SJCRH30 (cell line): Measurements from ENCODE around the gene TYROBP. TPM values are rescaled to one million over a fixed set of nuclear protein-coding genes. Genes with fewer than 3 reads are reported as not detected.
A peak's percentile ranks its signal among the peaks of the same experiment; 100 is the strongest.
"Not testable (repeated sequence)": the region's sequence is repeated elsewhere in the genome, so short reads cannot be mapped to it uniquely, and the experiment has no call there.

ENCODE experiments used
- DNase-seq, 2 experiments: peaks; one replicate each; pipeline ENCODE4 v3.0.0-alpha.2; 2015 to 2020
- H3K27ac ChIP-seq: fragments of 250-450 bp; sonication (Bioruptor Pico); 2 replicates; pipeline ENCODE4 v1.5.1; 2020; ENCODE audit warnings: mild to moderate bottlenecking, moderate library complexity
- H3K27me3 ChIP-seq: fragments of 250-450 bp; sonication (Bioruptor Pico); 2 replicates; pipeline ENCODE4 v1.5.1; 2020; ENCODE audit warnings: mild to moderate bottlenecking, moderate library complexity
- H3K36me3 ChIP-seq: fragments of 250-450 bp; sonication (Bioruptor Pico); 2 replicates; pipeline ENCODE4 v1.5.1; 2020; ENCODE audit warnings: mild to moderate bottlenecking, moderate library complexity
- H3K4me1 ChIP-seq: fragments of 250-450 bp; sonication (Bioruptor Pico); 2 replicates; pipeline ENCODE4 v1.5.1; 2020; ENCODE audit warnings: mild to moderate bottlenecking, moderate library complexity
- H3K4me3 ChIP-seq: fragments of 250-450 bp; sonication (Bioruptor Pico); 2 replicates; pipeline ENCODE4 v1.5.1; 2020; ENCODE audit warnings: mild to moderate bottlenecking, moderate library complexity
- H3K9me3 ChIP-seq: fragments of 250-450 bp; sonication (Bioruptor Pico); replicated peaks from 2 replicates; pipeline ENCODE4 v1.5.1; 2020; ENCODE audit warnings: mild to moderate bottlenecking, moderate library complexity
- total RNA-seq: library from RNA; depleted of rRNA; stranded (reverse); fragments of >200 nt; shearing (Covaris generic); gene quantifications from 2 replicates; pipeline ENCODE4 v1.2.3, GENCODE V29; 2014

Gene TYROBP
- total RNA-seq, 1 experiment from 2014 or later: not detected

- Histone ChIP-seq H3K4me1 (peaks cover 9% of the 10 kb centered on the region), H3K27me3 (peaks cover 4% of the 10 kb centered on the region; the same call in 1 of the 2 replicates), H3K27ac (no peak overlapping the region), H3K36me3 (no peaks in the 10 kb centered on the region), H3K9me3 (no peaks in the 10 kb centered on the region), H3K4me3 (no peak overlapping the region)
- DNase-seq: no peak
Measured at GRCh38 chr19:35913589-35913988, 5.5 kb upstream of the TYROBP start.

GRCh38 chr19:35911790-35912189, 3.7 kb upstream of the TYROBP start:
- Histone ChIP-seq H3K4me1 (peaks cover 9% of the 10 kb centered on the region), H3K4me3 (no peak overlapping the region), H3K9me3 (no peaks in the 10 kb centered on the region), H3K27me3 (peaks cover 4% of the 10 kb centered on the region; the same call in 1 of the 2 replicates), H3K27ac (no peak overlapping the region), H3K36me3 (no peaks in the 10 kb centered on the region)
- no peak for DNase-seq

GRCh38 chr19:35911173-35911572, 3.1 kb upstream of the TYROBP start:
- Histone ChIP-seq H3K9me3 (no peaks in the 10 kb centered on the region), H3K36me3 (no peaks in the 10 kb centered on the region), H3K4me1 (peaks cover 9% of the 10 kb centered on the region), H3K27ac (no peak overlapping the region), H3K27me3 (peaks cover 4% of the 10 kb centered on the region; the same call in 1 of the 2 replicates), H3K4me3 (no peak overlapping the region)
- DNase-seq: no peak

GRCh38 chr19:35910355-35910754, 2.3 kb upstream of the TYROBP start:
- H3K27me3 ChIP-seq, H3K27ac ChIP-seq, DNase-seq, H3K9me3 ChIP-seq, H3K4me1 ChIP-seq, H3K4me3 ChIP-seq, H3K36me3 ChIP-seq: not testable (repeated sequence)

- no peak overlapping the region for H3K4me3 ChIP-seq
- DNase-seq: no peak
- peaks cover 13% of the 10 kb centered on the region for H3K4me1 ChIP-seq
- H3K9me3 ChIP-seq: no peaks in the 10 kb centered on the region
- peaks cover 4% of the 10 kb centered on the region; the same call in 1 of the 2 replicates for H3K27me3 ChIP-seq
- H3K27ac ChIP-seq: no peak overlapping the region
- no peaks in the 10 kb centered on the region for H3K36me3 ChIP-seq
Measured at GRCh38 chr19:35909684-35910035, 1.6 kb upstream of the TYROBP start.

GRCh38 chr19:35908973-35909683, 1.0 kb upstream of the TYROBP start:
- no peak overlapping the region for H3K27ac ChIP-seq
- peaks cover 4% of the 10 kb centered on the region; the same call in 1 of the 2 replicates for H3K27me3 ChIP-seq
- H3K4me3 ChIP-seq: no peak overlapping the region

GRCh38 chr19:35907377-35907745, 734 bp downstream of the TYROBP start:
- no peak for DNase-seq
- Histone ChIP-seq H3K36me3 (no peaks in the 10 kb centered on the region), H3K27ac (no peak overlapping the region), H3K4me3 (no peak overlapping the region), H3K9me3 (no peaks in the 10 kb centered on the region), H3K27me3 (peaks cover 4% of the 10 kb centered on the region; the same call in 1 of the 2 replicates), H3K4me1 (peaks cover 15% of the 10 kb centered on the region)

More at GRCh38 chr19:35908973-35909683, 1.0 kb upstream of the TYROBP start:
- H3K4me1 ChIP-seq: peaks cover 13% of the 10 kb centered on the region
- peak; percentile 63 to 71 for DNase-seq
- H3K36me3 ChIP-seq: no peaks in the 10 kb centered on the region
- no peaks in the 10 kb centered on the region for H3K9me3 ChIP-seq

- no peaks in the 10 kb centered on the region for H3K9me3 ChIP-seq
- H3K27ac ChIP-seq: no peak overlapping the region
- H3K4me3 ChIP-seq: no peak overlapping the region
- H3K27me3 ChIP-seq: peaks cover 4% of the 10 kb centered on the region; the same call in 1 of the 2 replicates
- no peaks in the 10 kb centered on the region for H3K36me3 ChIP-seq
- peaks cover 26% of the 10 kb centered on the region for H3K4me1 ChIP-seq
- DNase-seq: peak in 1 of 2 experiments; percentile 50
Measured at GRCh38 chr19:35905178-35905727, 2.8 kb downstream of the TYROBP start.

GRCh38 chr19:35904311-35905068, 3.6 kb downstream of the TYROBP start:
- H3K4me3 ChIP-seq: no peak overlapping the region
- H3K4me1 ChIP-seq: peaks cover 24% of the 10 kb centered on the region
- DNase-seq: no peak
- peaks cover 4% of the 10 kb centered on the region; the same call in 1 of the 2 replicates for H3K27me3 ChIP-seq
- no peaks in the 10 kb centered on the region for H3K9me3 ChIP-seq
- no peak overlapping the region for H3K27ac ChIP-seq
- H3K36me3 ChIP-seq: no peaks in the 10 kb centered on the region

- H3K9me3 ChIP-seq: no peaks in the 10 kb centered on the region
- H3K27ac ChIP-seq: no peak overlapping the region
- DNase-seq: peak; percentile 88
- H3K4me3 ChIP-seq: peak overlapping the region; percentile 38
- H3K36me3 ChIP-seq: no peaks in the 10 kb centered on the region
- no peaks in the 10 kb centered on the region for H3K27me3 ChIP-seq
- peaks cover 18% of the 10 kb centered on the region for H3K4me1 ChIP-seq
Measured at GRCh38 chr19:35903550-35904179, 4.4 kb downstream of the TYROBP start.

GRCh38 chr19:35902870-35903475, 5.1 kb downstream of the TYROBP start:
- Histone ChIP-seq H3K9me3 (no peaks in the 10 kb centered on the region), H3K36me3 (peaks cover 1% of the 10 kb centered on the region; the same call in 1 of the 2 replicates), H3K4me3 (peak overlapping the region; percentile 38), H3K27me3 (no peaks in the 10 kb centered on the region), H3K27ac (no peak overlapping the region), H3K4me1 (peaks cover 18% of the 10 kb centered on the region)
- DNase-seq: no peak

- Histone ChIP-seq H3K27ac (no peak within 1 kb of the TSS), H3K36me3 (peaks cover 4% of the 10 kb centered on the region; the same call in 1 of the 2 replicates), H3K9me3 (no peaks in the 10 kb centered on the region), H3K4me3 (peak within 1 kb of the TSS; percentile 38), H3K27me3 (no peaks in the 10 kb centered on the region), H3K4me1 (peaks cover 18% of the 10 kb centered on the region)
- no peak for DNase-seq
Measured at GRCh38 chr19:35901854-35902661, 6.0 kb downstream of the TYROBP start, which contains the start of gene HCST. Gene HCST (plus strand): TSS chr19:35902529. CDS start chr19:35902594, 65 bp downstream.

- H3K9me3 ChIP-seq: no peaks in the 10 kb centered on the region
- no peaks in the 10 kb centered on the region for H3K27me3 ChIP-seq
- H3K4me3 ChIP-seq: peak overlapping the region; percentile 87
- peaks cover 18% of the 10 kb centered on the region for H3K4me1 ChIP-seq
- no peak overlapping the region for H3K27ac ChIP-seq
- H3K36me3 ChIP-seq: peaks cover 6% of the 10 kb centered on the region
- no peak for DNase-seq
Measured at GRCh38 chr19:35901055-35901644, 6.9 kb downstream of the TYROBP start.
